Caco-2 (cell line): ENCODE data around the gene PPFIA1. TPM values are rescaled to one million over a fixed set of nuclear protein-coding genes. Genes with fewer than 3 reads are reported as not detected.

Experiments used
- BruUV-seq: library from RNA; stranded (reverse); fragments of 400-500 nt; replicated peaks from 2 replicates; lab custom pipeline; 2021; lab: Mats Ljungman, UMichigan
- CTCF ChIA-PET: fragments of 300-600 bp; sonication (Branson Sonifier 250); formaldehyde crosslinking; loops from one replicate; lab custom pipeline; 2022; ENCODE audit warnings: antibody characterized with exemption; lab: Charles Lee
- POLR2A ChIA-PET: fragments of 300-600 bp; sonication (Branson Sonifier 250); formaldehyde crosslinking; loops from one replicate; lab custom pipeline; 2022; ENCODE audit warnings: antibody characterized with exemption; lab: Charles Lee
- DNase-seq, 2 experiments: peaks; one replicate each; pipeline versions ENCODE4 v3.0.0 to v3.0.0-alpha.2; 2020 to 2022
- H3K27me3 ChIP-seq: replicated peaks from 2 replicates; pipeline ENCODE4 v1.6.0; 2011; ENCODE audit warnings: low read length; ENCODE audit not compliant: control insufficient read depth, insufficient read depth
- H3K36me3 ChIP-seq: 2 replicates; pipeline ENCODE4 v1.5.1; 2011; ENCODE audit warnings: low read length; ENCODE audit not compliant: control insufficient read depth, insufficient read depth
- H3K4me1 ChIP-seq: fragments of 250-450 bp; sonication (Bioruptor Pico); 2 replicates; pipeline ENCODE4 v1.5.1; 2020; ENCODE audit warnings: mild to moderate bottlenecking
- H3K4me3 ChIP-seq: 2 replicates; pipeline ENCODE4 v1.5.1; 2011; ENCODE audit warnings: low read depth, mild to moderate bottlenecking, control low read depth, low read length
- H3K9me3 ChIP-seq: fragments of 250-450 bp; sonication (Bioruptor Pico); 2 replicates; pipeline ENCODE4 v1.5.1; 2020; ENCODE audit warnings: mild to moderate bottlenecking, moderate library complexity
- H3K27ac Mint-ChIP-seq: one replicate; pipeline ENCODE4 v1.8.0; 2022; ENCODE audit warnings: mixed read lengths; ENCODE audit not compliant: unreplicated experiment
- H3K27me3 Mint-ChIP-seq: one replicate; pipeline ENCODE4 v1.8.0; 2022; ENCODE audit warnings: mixed read lengths; ENCODE audit not compliant: insufficient read depth, unreplicated experiment
- H3K36me3 Mint-ChIP-seq: one replicate; pipeline ENCODE4 v1.8.0; 2022; ENCODE audit warnings: mild to moderate bottlenecking, mixed read lengths; ENCODE audit not compliant: insufficient read depth, unreplicated experiment
- H3K4me1 Mint-ChIP-seq: one replicate; pipeline ENCODE4 v1.8.0; 2022; ENCODE audit warnings: low read depth, mixed read lengths; ENCODE audit not compliant: unreplicated experiment
- H3K4me3 Mint-ChIP-seq: one replicate; pipeline ENCODE4 v1.8.0; 2022; ENCODE audit warnings: mild to moderate bottlenecking, moderate library complexity, mixed read lengths; ENCODE audit not compliant: unreplicated experiment
- H3K9me3 Mint-ChIP-seq: one replicate; pipeline ENCODE4 v1.8.0; 2022; ENCODE audit warnings: mixed read lengths; ENCODE audit not compliant: unreplicated experiment
- CTCF ChIP-seq, 2 experiments: fragments of 200-600 bp in 1 of 2; IDR thresholded peaks; 1 replicate in 1 of 2; 2 replicates in 1 of 2; pipeline versions ENCODE4 v1.5.1 to v1.8.0; 2011 to 2022; ENCODE audit warnings: antibody characterized with exemption in 1 of 2, control low read depth in 1 of 2, inconsistent platforms in 1 of 2, low read depth in 1 of 2, low read length in 1 of 2, mild to moderate bottlenecking in 1 of 2, moderate library complexity in 1 of 2; ENCODE audit not compliant: insufficient read depth in 1 of 2, severe bottlenecking in 1 of 2, unreplicated experiment in 1 of 2
- intact Hi-C: fragments of 100-400 bp; cut with micrococcal nuclease; formaldehyde crosslinking; loops from one replicate; pipeline ENCODE4 v1.10.0; 2022; ENCODE audit not compliant: unreplicated experiment
- total RNA-seq: library from RNA; stranded (reverse); gene quantifications from 2 replicates; pipeline ENCODE4 v1.2.3, GENCODE V29; 2022

PPFIA1 gene
- total RNA-seq, 1 experiment from 2014 or later = 148 TPM

- no peaks in the 10 kb centered on the region for H3K27me3 Mint-ChIP-seq
- H3K27ac Mint-ChIP-seq = no peak overlapping the region
- H3K36me3 Mint-ChIP-seq = peaks cover 23% of the 10 kb centered on the region
- no peak overlapping the region for H3K4me3 Mint-ChIP-seq
- Histone ChIP-seq H3K4me3 (no peak overlapping the region), H3K9me3 (no peaks in the 10 kb centered on the region), H3K4me1 (peaks cover 6% of the 10 kb centered on the region; the same call in 1 of the 2 replicates), H3K36me3 (no peaks in the 10 kb centered on the region), H3K27me3 (no peaks in the 10 kb centered on the region)
- no peaks in the 10 kb centered on the region for H3K9me3 Mint-ChIP-seq
- intact Hi-C loops = no loop called here
- POLR2A ChIA-PET = no interaction called here
- peaks cover 20% of the 10 kb centered on the region for H3K4me1 Mint-ChIP-seq
- DNase-seq = no peak
- CTCF ChIA-PET = no interaction called here
- BruUV-seq = no TSS peak
- TF ChIP-seq CTCF (IDR thresholded peaks at IDR 0.05; ENCODE audit: insufficient read depth in 1 of 2, low read depth in 1 of 2, low read length in 1 of 2, severe bottlenecking in 1 of 2, unreplicated experiment in 1 of 2) = no peak
Observed at GRCh38 chr11:70315716-70316115, 45.2 kb downstream of the PPFIA1 start.

GRCh38 chr11:70317581-70318305, 47.3 kb downstream of the PPFIA1 start:
- Histone ChIP-seq H3K36me3 (no peaks in the 10 kb centered on the region), H3K4me1 (peaks cover 4% of the 10 kb centered on the region; the same call in 1 of the 2 replicates), H3K27me3 (no peaks in the 10 kb centered on the region), H3K4me3 (no peak overlapping the region), H3K9me3 (no peaks in the 10 kb centered on the region)
- intact Hi-C loops = no loop called here
- CTCF ChIA-PET = no interaction called here
- no peak overlapping the region for H3K4me3 Mint-ChIP-seq
- H3K27me3 Mint-ChIP-seq = no peaks in the 10 kb centered on the region
- peaks cover 28% of the 10 kb centered on the region for H3K36me3 Mint-ChIP-seq
- POLR2A ChIA-PET = no interaction called here
- no peaks in the 10 kb centered on the region for H3K9me3 Mint-ChIP-seq
- no peak for TF ChIP-seq CTCF (IDR thresholded peaks at IDR 0.05; ENCODE audit: insufficient read depth in 1 of 2, low read depth in 1 of 2, low read length in 1 of 2, severe bottlenecking in 1 of 2, unreplicated experiment in 1 of 2)
- no peak for DNase-seq
- no TSS peak for BruUV-seq
- H3K4me1 Mint-ChIP-seq = peaks cover 9% of the 10 kb centered on the region
- H3K27ac Mint-ChIP-seq = no peak overlapping the region

- no peaks in the 10 kb centered on the region for H3K27me3 ChIP-seq
- H3K27ac Mint-ChIP-seq = no peak overlapping the region
- no peak for DNase-seq
- H3K9me3 ChIP-seq = no peaks in the 10 kb centered on the region
- ChIA-PET CTCF (interaction anchor here (1.3 kb wide), 1 partner anchor 15 kb away, joined by 3 read pairs; no protein-coding TSS in a partner anchor), POLR2A (no interaction called here)
- H3K9me3 Mint-ChIP-seq = no peaks in the 10 kb centered on the region
- no peaks in the 10 kb centered on the region for H3K4me1 Mint-ChIP-seq
- no peak overlapping the region for H3K4me3 Mint-ChIP-seq
- H3K27me3 Mint-ChIP-seq = no peaks in the 10 kb centered on the region
- TF ChIP-seq CTCF (IDR thresholded peaks at IDR 0.05; ENCODE audit: insufficient read depth in 1 of 2, low read depth in 1 of 2, low read length in 1 of 2, severe bottlenecking in 1 of 2, unreplicated experiment in 1 of 2) = no peak
- no peak overlapping the region for H3K4me3 ChIP-seq
- 0 out of 2 replicates have a peak, but pooled peaks cover 2% of the 10 kb centered on the region for H3K36me3 ChIP-seq
- no TSS peak for BruUV-seq
- H3K4me1 ChIP-seq = no peaks in the 10 kb centered on the region
- intact Hi-C loops = no loop called here
- H3K36me3 Mint-ChIP-seq = peaks cover 29% of the 10 kb centered on the region
Observed at GRCh38 chr11:70319396-70320076, 49.0 kb downstream of the PPFIA1 start.
